GM12878 (cell line): Measurements from ENCODE around the gene HOXD13. TPM values are rescaled to one million over a fixed set of nuclear protein-coding genes. Genes with fewer than 3 reads are reported as not detected.
A peak's percentile ranks its signal among the peaks of the same experiment; 100 is the strongest.

Source experiments
- CBFB ChIP-seq: IDR thresholded peaks from 2 replicates; pipeline ENCODE4 v1.6.1; 2016; ENCODE audit warnings: antibody characterized with exemption, low read depth
- E4F1 ChIP-seq: fragments of 450-650 bp; IDR thresholded peaks from 2 replicates; pipeline ENCODE4 v1.6.1; 2018; ENCODE audit warnings: borderline replicate concordance, mild to moderate bottlenecking; ENCODE audit not compliant: partially characterized antibody
- ELK1 ChIP-seq: IDR thresholded peaks from 2 replicates; pipeline ENCODE4 v1.6.1; 2012; ENCODE audit warnings: low read depth, low read length, improper control_type of control experiment
- IKZF1 ChIP-seq: fragments of 450-650 bp; conservative IDR thresholded peaks from 2 replicates; pipeline ENCODE4 v1.6.1; 2017; ENCODE audit warnings: antibody characterized with exemption, mild to moderate bottlenecking
- IRF5 ChIP-seq: fragments of 450-650 bp; IDR thresholded peaks from 2 replicates; pipeline ENCODE4 v1.6.1; 2017; ENCODE audit warnings: borderline replicate concordance
- MTA3 ChIP-seq: IDR thresholded peaks from 2 replicates; pipeline ENCODE4 v1.6.1; 2012; ENCODE audit warnings: low read length, inconsistent platforms, borderline replicate concordance
- NFYB ChIP-seq: IDR thresholded peaks from 2 replicates; pipeline ENCODE4 v1.6.1; 2011; ENCODE audit warnings: low read depth, mild to moderate bottlenecking, low read length, improper control_type of control experiment, moderate library complexity; ENCODE audit not compliant: insufficient read depth
- POLR2AphosphoS5 ChIP-seq: IDR thresholded peaks from 2 replicates; pipeline ENCODE4 v1.6.1; 2011; ENCODE audit warnings: mild to moderate bottlenecking, low read length, inconsistent platforms
- RAD51 ChIP-seq: fragments of 450-650 bp; IDR thresholded peaks from 2 replicates; pipeline ENCODE4 v1.6.1; 2016; ENCODE audit warnings: moderate library complexity, mild to moderate bottlenecking, inconsistent platforms
- TCF12 ChIP-seq: IDR thresholded peaks from 2 replicates; pipeline ENCODE4 v1.6.1; 2011; ENCODE audit warnings: low read depth, mild to moderate bottlenecking, low read length
- USF2 ChIP-seq: IDR thresholded peaks from 2 replicates; pipeline ENCODE4 v1.6.1; 2011; ENCODE audit warnings: low read depth, low read length, improper control_type of control experiment, borderline replicate concordance
- ZBTB4 ChIP-seq: fragments of 450-650 bp; formaldehyde crosslinking; IDR thresholded peaks from 2 replicates; pipeline ENCODE4 v1.4.0; 2022; ENCODE audit warnings: mild to moderate bottlenecking, moderate library complexity
- ZBTB40 ChIP-seq: fragments of 450-650 bp; IDR thresholded peaks from 2 replicates; pipeline ENCODE4 v1.6.1; 2016; ENCODE audit warnings: mild to moderate bottlenecking, moderate library complexity, borderline replicate concordance
- polyA plus RNA-seq, 11 experiments: library from polyadenylated mRNA; depleted of rRNA in 4 of 11; unstranded in 6 of 11; stranded (reverse) in 5 of 11; fragments of >200 nt; fragmentation: Nextera tagmentation in 4 of 11; fragmentation: Illumina TruSeq in 1 of 11; extraction: Ambion mirVana in 4 of 11; extraction: Trizol in 1 of 11; gene quantifications; 1 replicate in 1 of 11; 2 replicates in 10 of 11; pipeline versions ENCODE4 v1.2.1 to v1.2.3, GENCODE V29; 2011 to 2016; ENCODE audit warnings: inconsistent platforms in 2 of 11, missing spikeins in 2 of 11, low read depth in 1 of 11
- total RNA-seq, 4 experiments: library from RNA; depleted of rRNA in 3 of 4; stranded (reverse); fragments of >200 nt in 3 of 4; fragmentation: Illumina TruSeq in 1 of 4; extraction: Trizol in 1 of 4; gene quantifications; 2 replicates each; pipeline versions ENCODE4 v1.2.1 to v1.2.3, GENCODE V29; 2013 to 2021

Gene HOXD13
- total and polyA plus RNA-seq, 10 of the 15 experiments (the other 5 are each of a cell fraction or from before 2014, with no cell fraction given), result not detected

- TF ChIP-seq E4F1 (no peak), IRF5 (no peak), ZBTB40 (no peak), RAD51 (no peak), USF2 (no peak), ELK1 (0 out of 2 replicates have a peak, but pooled peaks have one; percentile 32), ZBTB4 (CRISPR knock-in tag) (no peak), POLR2AphosphoS5 (no peak), CBFB (no peak), MTA3 (no peak), NFYB (no peak), IKZF1 (peak; percentile 76), TCF12 (no peak)
Observed at GRCh38 chr2:176140513-176141317, 48.2 kb downstream of the HOXD13 start (continued).
